Measurements from ENCODE around the gene SPOCD1. TPM values are rescaled to one million over a fixed set of nuclear protein-coding genes. Genes with fewer than 3 reads are reported as not detected.

Gene SPOCD1
- total and polyA plus RNA-seq, 4 donors = under 0.01 to 0.19 (median 0.12) TPM; not detected in 1

DNA sequence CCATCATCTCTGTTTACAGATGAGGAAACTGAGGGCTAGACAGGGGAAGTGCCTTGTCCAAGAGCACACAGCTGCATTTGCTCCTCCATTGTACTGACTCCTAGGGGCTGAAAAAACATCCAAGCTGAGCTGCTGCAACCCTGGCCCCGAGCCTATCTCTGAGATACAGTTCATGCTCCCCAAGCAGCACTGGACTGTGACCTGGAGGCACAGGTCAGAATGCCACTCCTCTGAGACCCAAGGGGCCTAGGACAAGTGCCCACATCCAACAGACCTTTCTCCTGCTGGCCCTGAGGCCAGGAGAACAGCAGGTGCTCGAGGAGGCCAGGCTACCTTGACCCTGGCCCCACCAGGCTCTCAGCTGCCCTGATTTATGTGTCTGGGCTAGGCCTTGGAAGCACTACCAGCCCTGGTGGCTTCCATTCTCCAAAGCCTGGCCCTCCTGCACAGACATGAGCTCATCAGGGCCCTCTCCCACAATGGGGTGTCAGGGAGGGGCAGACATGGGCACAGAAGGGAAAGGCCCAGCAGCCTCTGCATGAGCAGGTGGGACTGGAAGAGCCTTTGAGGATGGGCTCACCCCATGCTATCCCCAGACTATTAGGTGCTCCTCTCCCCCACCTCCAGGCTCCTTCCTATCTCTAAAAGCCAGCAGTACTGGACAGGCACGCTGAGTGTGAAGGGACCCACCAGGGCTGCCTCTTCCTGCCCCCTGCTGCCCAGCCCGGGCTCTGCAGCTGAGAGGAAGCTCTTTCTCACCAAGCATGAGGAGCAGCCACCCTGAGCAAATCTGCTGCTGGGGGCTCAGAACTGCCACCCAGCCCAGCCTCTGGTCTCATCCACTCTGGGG lies 70.5 kb downstream of the SPOCD1 start:
- no peak overlapping the region for H3K27ac ChIP-seq (ENCODE audit: low read depth in 1 of 2, low read length in 2 of 2)
- H3K36me3 ChIP-seq (ENCODE audit: control insufficient read depth in 4 of 4, insufficient read depth in 3 of 4, low read depth in 1 of 4, low read length in 3 of 4) = no peaks in the 10 kb centered on the region
- H3K4me1 ChIP-seq (ENCODE audit: control insufficient read depth in 4 of 4, insufficient read depth in 4 of 4, low read length in 3 of 4) = peaks cover 0 to 7% (median 3%) of the 10 kb centered on the region in 4 donors
- no peaks in the 10 kb centered on the region for H3K27me3 ChIP-seq (ENCODE audit: control insufficient read depth in 4 of 4, insufficient read depth in 4 of 4, low read length in 3 of 4)
- WGBS = 48% methylated on average over 4 of the region's 4 CpGs
- H3K9me3 ChIP-seq (ENCODE audit: control insufficient read depth in 4 of 4, low read length in 3 of 4) = no peaks in the 10 kb centered on the region
- peak in 1 of 2 donors; percentile 79 for TF ChIP-seq RXRA (IDR thresholded peaks at IDR 0.05)
- TF ChIP-seq JUND (IDR thresholded peaks at IDR 0.05) = no peak
- TF ChIP-seq RAD21 (IDR thresholded peaks at IDR 0.05) = peak; percentile 71 to 78
- no peak for TF ChIP-seq FOXA2 (IDR thresholded peaks at IDR 0.05)
- peak; percentile 91 to 96 for TF ChIP-seq HNF4A (conservative IDR thresholded peaks at IDR 0.05)
- peak; percentile 41 for TF ChIP-seq SP1 (IDR thresholded peaks at IDR 0.05)
- TF ChIP-seq, protein P1, sequence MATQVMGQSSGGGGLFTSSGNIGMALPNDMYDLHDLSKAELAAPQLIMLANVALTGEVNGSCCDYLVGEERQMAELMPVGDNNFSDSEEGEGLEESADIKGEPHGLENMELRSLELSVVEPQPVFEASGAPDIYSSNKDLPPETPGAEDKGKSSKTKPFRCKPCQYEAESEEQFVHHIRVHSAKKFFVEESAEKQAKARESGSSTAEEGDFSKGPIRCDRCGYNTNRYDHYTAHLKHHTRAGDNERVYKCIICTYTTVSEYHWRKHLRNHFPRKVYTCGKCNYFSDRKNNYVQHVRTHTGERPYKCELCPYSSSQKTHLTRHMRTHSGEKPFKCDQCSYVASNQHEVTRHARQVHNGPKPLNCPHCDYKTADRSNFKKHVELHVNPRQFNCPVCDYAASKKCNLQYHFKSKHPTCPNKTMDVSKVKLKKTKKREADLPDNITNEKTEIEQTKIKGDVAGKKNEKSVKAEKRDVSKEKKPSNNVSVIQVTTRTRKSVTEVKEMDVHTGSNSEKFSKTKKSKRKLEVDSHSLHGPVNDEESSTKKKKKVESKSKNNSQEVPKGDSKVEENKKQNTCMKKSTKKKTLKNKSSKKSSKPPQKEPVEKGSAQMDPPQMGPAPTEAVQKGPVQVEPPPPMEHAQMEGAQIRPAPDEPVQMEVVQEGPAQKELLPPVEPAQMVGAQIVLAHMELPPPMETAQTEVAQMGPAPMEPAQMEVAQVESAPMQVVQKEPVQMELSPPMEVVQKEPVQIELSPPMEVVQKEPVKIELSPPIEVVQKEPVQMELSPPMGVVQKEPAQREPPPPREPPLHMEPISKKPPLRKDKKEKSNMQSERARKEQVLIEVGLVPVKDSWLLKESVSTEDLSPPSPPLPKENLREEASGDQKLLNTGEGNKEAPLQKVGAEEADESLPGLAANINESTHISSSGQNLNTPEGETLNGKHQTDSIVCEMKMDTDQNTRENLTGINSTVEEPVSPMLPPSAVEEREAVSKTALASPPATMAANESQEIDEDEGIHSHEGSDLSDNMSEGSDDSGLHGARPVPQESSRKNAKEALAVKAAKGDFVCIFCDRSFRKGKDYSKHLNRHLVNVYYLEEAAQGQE (IDR thresholded peaks at IDR 0.05) = no peak
- TF ChIP-seq, protein P2, sequence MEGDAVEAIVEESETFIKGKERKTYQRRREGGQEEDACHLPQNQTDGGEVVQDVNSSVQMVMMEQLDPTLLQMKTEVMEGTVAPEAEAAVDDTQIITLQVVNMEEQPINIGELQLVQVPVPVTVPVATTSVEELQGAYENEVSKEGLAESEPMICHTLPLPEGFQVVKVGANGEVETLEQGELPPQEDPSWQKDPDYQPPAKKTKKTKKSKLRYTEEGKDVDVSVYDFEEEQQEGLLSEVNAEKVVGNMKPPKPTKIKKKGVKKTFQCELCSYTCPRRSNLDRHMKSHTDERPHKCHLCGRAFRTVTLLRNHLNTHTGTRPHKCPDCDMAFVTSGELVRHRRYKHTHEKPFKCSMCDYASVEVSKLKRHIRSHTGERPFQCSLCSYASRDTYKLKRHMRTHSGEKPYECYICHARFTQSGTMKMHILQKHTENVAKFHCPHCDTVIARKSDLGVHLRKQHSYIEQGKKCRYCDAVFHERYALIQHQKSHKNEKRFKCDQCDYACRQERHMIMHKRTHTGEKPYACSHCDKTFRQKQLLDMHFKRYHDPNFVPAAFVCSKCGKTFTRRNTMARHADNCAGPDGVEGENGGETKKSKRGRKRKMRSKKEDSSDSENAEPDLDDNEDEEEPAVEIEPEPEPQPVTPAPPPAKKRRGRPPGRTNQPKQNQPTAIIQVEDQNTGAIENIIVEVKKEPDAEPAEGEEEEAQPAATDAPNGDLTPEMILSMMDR (IDR thresholded peaks at IDR 0.05; ENCODE audit: low read depth, low read length, missing input control) = peak; percentile 65
- TF ChIP-seq FOXA1 (IDR thresholded peaks at IDR 0.05) = no peak
- TF ChIP-seq HNF4G (IDR thresholded peaks at IDR 0.05) = peak; percentile 82
- TF ChIP-seq TAF1 (conservative IDR thresholded peaks at IDR 0.05) = no peak
- no peak for TF ChIP-seq YY1 (IDR thresholded peaks at IDR 0.05)
- TF ChIP-seq, protein P3, sequence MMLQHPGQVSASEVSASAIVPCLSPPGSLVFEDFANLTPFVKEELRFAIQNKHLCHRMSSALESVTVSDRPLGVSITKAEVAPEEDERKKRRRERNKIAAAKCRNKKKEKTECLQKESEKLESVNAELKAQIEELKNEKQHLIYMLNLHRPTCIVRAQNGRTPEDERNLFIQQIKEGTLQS (IDR thresholded peaks at IDR 0.05) = no peak
- TF ChIP-seq, protein P4, sequence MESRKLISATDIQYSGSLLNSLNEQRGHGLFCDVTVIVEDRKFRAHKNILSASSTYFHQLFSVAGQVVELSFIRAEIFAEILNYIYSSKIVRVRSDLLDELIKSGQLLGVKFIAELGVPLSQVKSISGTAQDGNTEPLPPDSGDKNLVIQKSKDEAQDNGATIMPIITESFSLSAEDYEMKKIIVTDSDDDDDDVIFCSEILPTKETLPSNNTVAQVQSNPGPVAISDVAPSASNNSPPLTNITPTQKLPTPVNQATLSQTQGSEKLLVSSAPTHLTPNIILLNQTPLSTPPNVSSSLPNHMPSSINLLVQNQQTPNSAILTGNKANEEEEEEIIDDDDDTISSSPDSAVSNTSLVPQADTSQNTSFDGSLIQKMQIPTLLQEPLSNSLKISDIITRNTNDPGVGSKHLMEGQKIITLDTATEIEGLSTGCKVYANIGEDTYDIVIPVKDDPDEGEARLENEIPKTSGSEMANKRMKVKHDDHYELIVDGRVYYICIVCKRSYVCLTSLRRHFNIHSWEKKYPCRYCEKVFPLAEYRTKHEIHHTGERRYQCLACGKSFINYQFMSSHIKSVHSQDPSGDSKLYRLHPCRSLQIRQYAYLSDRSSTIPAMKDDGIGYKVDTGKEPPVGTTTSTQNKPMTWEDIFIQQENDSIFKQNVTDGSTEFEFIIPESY (IDR thresholded peaks at IDR 0.05) = no peak
- TF ChIP-seq GABPA (IDR thresholded peaks at IDR 0.05 in 1 of 2, conservative IDR thresholded peaks at IDR 0.05 in 1 of 2) = no peak
- TF ChIP-seq NR2F2 (IDR thresholded peaks at IDR 0.05) = no peak
- TF ChIP-seq, protein P5, sequence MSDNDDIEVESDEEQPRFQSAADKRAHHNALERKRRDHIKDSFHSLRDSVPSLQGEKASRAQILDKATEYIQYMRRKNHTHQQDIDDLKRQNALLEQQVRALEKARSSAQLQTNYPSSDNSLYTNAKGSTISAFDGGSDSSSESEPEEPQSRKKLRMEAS (IDR thresholded peaks at IDR 0.05) = no peak
- TF ChIP-seq EGR1 (IDR thresholded peaks at IDR 0.05; ENCODE audit: low read depth in 2 of 2) = no peak
- no peak overlapping the region for H3K4me3 ChIP-seq (ENCODE audit: low read depth in 1 of 3, low read length in 3 of 3)
- DNase-seq (ENCODE audit: low spot score) = peak; percentile 66
- no peak overlapping the region for H3K9ac ChIP-seq (ENCODE audit: low read depth in 1 of 2, low read length in 2 of 2)

All from liver (tissue), 9 donors.